Uterus (tissue), 4 donors: ENCODE data around the gene FSD1. TPM values are rescaled to one million over a fixed set of nuclear protein-coding genes. Genes with fewer than 3 reads are reported as not detected.

Experiments
- DNase-seq, 2 donors: peaks; one replicate each; pipeline ENCODE4 v3.0.0-alpha.2; 2019 to 2020
- H3K27ac ChIP-seq, 2 donors: fragments of 200-600 bp; sonication (generic); 1 replicate in 1 of 2; 2 replicates in 1 of 2; pipeline ENCODE4 v1.5.1; 2016 to 2018
- H3K27me3 ChIP-seq, 2 donors: fragments of 200-600 bp; sonication (generic); one replicate each; pipeline ENCODE4 v1.5.1; 2018 to 2019; ENCODE audit warnings: control low read depth in 1 of 2
- H3K36me3 ChIP-seq, 2 donors: fragments of 200-600 bp; sonication (generic); one replicate each; pipeline ENCODE4 v1.5.1; 2019; ENCODE audit warnings: control low read depth in 1 of 2
- H3K4me1 ChIP-seq, 2 donors: fragments of 200-600 bp; sonication (generic); one replicate each; pipeline ENCODE4 v1.5.1; 2018 to 2019; ENCODE audit warnings: control low read depth in 1 of 2
- H3K4me3 ChIP-seq, 2 donors: fragments of 200-600 bp; sonication (generic); 1 replicate in 1 of 2; 2 replicates in 1 of 2; pipeline ENCODE4 v1.5.1; 2018 to 2019; ENCODE audit warnings: mild to moderate bottlenecking in 1 of 2
- H3K9me3 ChIP-seq, 2 donors: fragments of 200-600 bp; sonication (generic); one replicate each; pipeline ENCODE4 v1.5.1; 2019; ENCODE audit warnings: control low read depth in 1 of 2
- POLR2A ChIP-seq, 2 donors: fragments of 450-650 bp; IDR thresholded peaks; one replicate each; pipeline ENCODE4 v1.6.1; 2016; ENCODE audit warnings: antibody characterized with exemption in 2 of 2, mild to moderate bottlenecking in 1 of 2, moderate library complexity in 1 of 2
- intact Hi-C: fragments of 100-400 bp; cut with DNase I; formaldehyde crosslinking; loops from one replicate; pipeline ENCODE4 v1.15.1; 2023; ENCODE audit warnings: low total_unique reads
- total RNA-seq, 4 donors: library from RNA; depleted of rRNA in 3 of 4; stranded (reverse); fragments of >200 nt in 3 of 4; gene quantifications; one replicate each; pipeline versions ENCODE4 v1.1.0 to v1.2.4, GENCODE V29; 2014 to 2023
- TF ChIP-seq, protein P1 (sequence below), 4 experiments: fragments of 200-600 bp in 2 of 4; fragments of 450-650 bp in 2 of 4; sonication (generic) in 2 of 4; IDR thresholded peaks; one replicate each; pipeline ENCODE4 v1.5.1; 2016 to 2019; ENCODE audit warnings: antibody characterized with exemption in 4 of 4, mild to moderate bottlenecking in 2 of 4, moderate library complexity in 1 of 4
- donor health status: DM: yes; HTN: yes; CAD: no.

FSD1 gene
- total RNA-seq, 4 donors from 2014 or later = 3.1 TPM; not detected in 3

DNA sequence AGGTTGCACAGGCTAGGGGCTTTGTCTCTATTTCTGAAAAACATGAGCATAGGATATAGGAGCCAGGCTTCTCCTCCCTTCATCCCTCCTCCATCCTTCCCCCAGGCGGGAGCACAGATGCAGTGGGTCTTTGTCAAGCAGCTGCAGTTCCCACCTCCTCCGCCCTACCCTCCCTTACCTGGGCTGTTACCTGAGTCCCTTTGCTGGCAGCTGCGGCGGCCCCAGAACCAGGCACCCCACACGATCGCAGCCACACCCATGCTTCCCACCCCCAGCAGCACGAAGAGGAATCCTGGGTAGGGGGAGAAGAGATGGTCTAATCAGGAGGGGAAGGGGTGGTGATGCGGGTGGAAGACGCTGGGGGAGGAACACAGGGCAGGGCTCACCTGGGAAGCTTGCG lies 10.0 kb upstream of the FSD1 start:
- Histone ChIP-seq H3K36me3 (no peaks in the 10 kb centered on the region), H3K27ac (no peak overlapping the region), H3K9me3 (no peaks in the 10 kb centered on the region), H3K4me1 (no peaks in the 10 kb centered on the region), H3K27me3 (no peaks in the 10 kb centered on the region), H3K4me3 (no peak overlapping the region)
- no peak for DNase-seq
- intact Hi-C loops = no loop called here
- TF ChIP-seq, protein P1, sequence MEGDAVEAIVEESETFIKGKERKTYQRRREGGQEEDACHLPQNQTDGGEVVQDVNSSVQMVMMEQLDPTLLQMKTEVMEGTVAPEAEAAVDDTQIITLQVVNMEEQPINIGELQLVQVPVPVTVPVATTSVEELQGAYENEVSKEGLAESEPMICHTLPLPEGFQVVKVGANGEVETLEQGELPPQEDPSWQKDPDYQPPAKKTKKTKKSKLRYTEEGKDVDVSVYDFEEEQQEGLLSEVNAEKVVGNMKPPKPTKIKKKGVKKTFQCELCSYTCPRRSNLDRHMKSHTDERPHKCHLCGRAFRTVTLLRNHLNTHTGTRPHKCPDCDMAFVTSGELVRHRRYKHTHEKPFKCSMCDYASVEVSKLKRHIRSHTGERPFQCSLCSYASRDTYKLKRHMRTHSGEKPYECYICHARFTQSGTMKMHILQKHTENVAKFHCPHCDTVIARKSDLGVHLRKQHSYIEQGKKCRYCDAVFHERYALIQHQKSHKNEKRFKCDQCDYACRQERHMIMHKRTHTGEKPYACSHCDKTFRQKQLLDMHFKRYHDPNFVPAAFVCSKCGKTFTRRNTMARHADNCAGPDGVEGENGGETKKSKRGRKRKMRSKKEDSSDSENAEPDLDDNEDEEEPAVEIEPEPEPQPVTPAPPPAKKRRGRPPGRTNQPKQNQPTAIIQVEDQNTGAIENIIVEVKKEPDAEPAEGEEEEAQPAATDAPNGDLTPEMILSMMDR (IDR thresholded peaks at IDR 0.05) = no peak
- no peak for TF ChIP-seq POLR2A (IDR thresholded peaks at IDR 0.05)

DNA sequence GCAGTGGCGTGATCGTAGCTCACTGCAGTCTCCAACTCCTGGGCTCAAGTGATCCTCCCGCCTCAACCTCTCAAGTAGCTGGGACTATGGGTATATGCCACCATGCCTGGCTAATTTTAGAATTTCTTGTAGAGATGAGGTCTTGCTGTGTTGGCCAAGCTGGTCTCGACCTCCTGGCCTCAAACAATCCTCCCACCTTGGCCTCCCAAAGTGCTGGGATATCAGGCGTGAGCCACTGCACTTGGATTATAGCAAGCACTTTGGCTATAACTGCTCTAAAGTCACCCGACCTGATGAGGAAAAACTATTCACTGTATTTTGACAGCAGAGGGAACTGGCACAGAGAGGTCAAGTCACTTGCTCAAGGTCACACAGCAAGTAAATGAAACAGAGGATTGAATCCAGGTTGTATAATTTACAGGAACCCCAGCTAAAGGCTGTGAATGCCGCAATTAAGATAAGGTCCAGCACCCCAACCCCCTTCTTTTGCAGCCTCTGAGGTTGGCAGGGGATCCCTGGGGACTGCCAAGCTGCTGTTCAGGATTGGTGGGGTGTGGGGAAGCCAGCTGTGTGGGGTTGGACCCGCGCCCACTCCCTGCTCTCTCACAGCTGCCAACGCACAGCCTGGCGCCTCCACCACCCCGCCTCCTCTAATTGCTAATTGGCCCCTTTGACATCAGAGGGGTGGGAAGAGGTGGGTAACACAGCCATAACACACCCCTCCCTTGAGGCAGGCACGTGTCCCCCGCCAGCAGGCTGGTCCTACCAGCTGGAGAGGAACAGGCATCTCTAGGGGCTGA lies 8.2 kb upstream of the FSD1 start:
- Histone ChIP-seq H3K4me3 (no peak overlapping the region), H3K4me1 (no peaks in the 10 kb centered on the region), H3K27me3 (no peaks in the 10 kb centered on the region), H3K9me3 (no peaks in the 10 kb centered on the region), H3K27ac (no peak overlapping the region), H3K36me3 (no peaks in the 10 kb centered on the region)
- intact Hi-C loops = no loop called here
- no peak for DNase-seq
- TF ChIP-seq, protein P1 (IDR thresholded peaks at IDR 0.05) = no peak
- TF ChIP-seq POLR2A (IDR thresholded peaks at IDR 0.05) = no peak

DNA sequence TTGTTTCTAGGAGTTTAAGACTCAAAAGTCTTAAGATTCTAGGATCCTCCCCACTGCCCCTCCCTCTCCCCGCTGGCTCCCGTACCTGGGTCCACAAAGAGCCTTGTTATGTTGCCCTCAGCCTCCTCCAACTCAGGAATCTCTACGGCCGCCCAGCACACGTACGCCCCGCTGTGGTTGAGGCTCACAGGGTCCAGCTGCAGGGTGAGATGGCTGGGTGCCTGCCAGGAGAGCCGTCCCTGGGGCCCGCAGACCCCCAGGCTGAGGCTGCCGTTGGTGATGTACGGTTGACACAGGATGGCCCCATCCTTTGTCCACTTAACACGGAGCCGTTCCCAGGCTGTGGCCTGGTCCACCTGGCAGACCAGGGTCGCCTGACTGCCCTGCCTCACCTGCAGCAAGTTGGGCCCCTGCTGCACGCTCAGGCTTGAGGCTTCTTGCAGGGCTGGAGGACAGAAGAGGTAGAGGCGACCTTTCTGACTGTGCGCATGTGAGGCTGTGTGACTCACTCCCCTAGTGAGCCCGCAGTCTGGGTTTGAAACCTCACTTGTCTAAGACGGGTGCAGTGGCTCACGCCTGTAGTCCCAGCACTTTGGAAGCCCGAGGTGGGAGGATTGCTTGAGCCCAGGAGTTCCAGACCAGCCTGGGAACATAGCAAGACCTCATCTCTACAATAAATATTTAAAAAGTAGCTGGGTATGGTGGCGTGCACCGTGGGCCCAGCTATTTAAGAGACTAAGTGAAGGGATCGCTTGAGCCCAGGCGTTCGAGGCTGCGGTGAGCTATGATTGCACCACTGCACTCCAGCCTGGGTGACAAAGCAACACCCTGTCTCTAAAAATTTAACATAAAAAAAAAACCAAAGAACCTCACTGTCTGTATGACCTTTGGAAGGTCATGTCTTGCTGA lies 6.2 kb upstream of the FSD1 start:
- Histone ChIP-seq H3K4me3 (no peak overlapping the region), H3K36me3 (no peaks in the 10 kb centered on the region), H3K27me3 (no peaks in the 10 kb centered on the region), H3K4me1 (no peaks in the 10 kb centered on the region), H3K9me3 (no peaks in the 10 kb centered on the region), H3K27ac (no peak overlapping the region)
- TF ChIP-seq POLR2A (IDR thresholded peaks at IDR 0.05) = no peak
- TF ChIP-seq, protein P1 (IDR thresholded peaks at IDR 0.05) = no peak
- DNase-seq = no peak
- intact Hi-C loops = no loop called here

DNA sequence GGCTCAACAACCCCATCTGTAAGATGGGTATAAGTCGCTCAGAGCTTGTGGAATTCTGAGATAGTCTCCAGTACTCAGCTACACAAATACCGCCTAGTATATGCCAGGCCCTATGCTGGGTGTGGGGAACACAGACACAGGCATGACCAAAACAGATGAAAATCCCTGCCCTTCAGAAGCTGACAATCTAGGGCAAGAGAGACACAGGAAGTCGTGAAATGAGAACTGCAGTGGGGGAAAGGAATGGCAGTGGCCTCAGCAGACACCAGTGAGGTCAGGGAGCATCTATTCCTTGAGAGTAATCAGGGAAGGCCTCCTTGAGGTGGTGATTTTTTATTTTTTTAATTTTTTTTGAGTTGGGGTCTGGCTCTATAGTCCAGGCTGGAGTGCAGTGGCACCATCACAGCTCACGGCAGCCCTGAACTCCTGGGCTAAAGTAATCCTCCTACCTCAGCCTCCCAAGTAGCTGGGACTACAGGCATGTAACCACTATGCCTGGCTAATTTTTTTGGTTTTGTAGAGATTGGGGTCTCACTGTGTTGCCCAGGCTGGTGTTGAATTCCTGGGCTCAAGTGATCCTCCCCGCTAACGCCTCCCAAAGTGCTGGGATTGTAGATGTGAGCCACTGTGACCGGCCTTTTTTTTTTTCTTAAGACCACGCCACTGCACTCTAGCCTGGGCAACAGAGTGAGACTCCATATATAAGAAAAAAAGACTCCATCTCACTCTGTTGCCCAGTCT lies 5.4 kb upstream of the FSD1 start:
- H3K4me3 ChIP-seq = no peak overlapping the region
- TF ChIP-seq, protein P1 (IDR thresholded peaks at IDR 0.05) = no peak
- no peak for TF ChIP-seq POLR2A (IDR thresholded peaks at IDR 0.05)
- H3K36me3 ChIP-seq = no peaks in the 10 kb centered on the region
- no peaks in the 10 kb centered on the region for H3K27me3 ChIP-seq
- no peak for DNase-seq
- intact Hi-C loops = no loop called here
- H3K4me1 ChIP-seq = no peaks in the 10 kb centered on the region
- no peak overlapping the region for H3K27ac ChIP-seq
- H3K9me3 ChIP-seq = no peaks in the 10 kb centered on the region
